UCSD-AML1 (cell line): Measurements from ENCODE around the gene CD1C.
"Not testable (repeated sequence)": the region's sequence is repeated elsewhere in the genome, so short reads cannot be mapped to it uniquely, and the experiment has no call there.

Experiments used
- DNase-seq: peaks from one replicate; lab custom pipeline; 2025; ENCODE audit not compliant: unreplicated experiment; lab: John Stamatoyannopoulos, UW

CD1C gene

DNA sequence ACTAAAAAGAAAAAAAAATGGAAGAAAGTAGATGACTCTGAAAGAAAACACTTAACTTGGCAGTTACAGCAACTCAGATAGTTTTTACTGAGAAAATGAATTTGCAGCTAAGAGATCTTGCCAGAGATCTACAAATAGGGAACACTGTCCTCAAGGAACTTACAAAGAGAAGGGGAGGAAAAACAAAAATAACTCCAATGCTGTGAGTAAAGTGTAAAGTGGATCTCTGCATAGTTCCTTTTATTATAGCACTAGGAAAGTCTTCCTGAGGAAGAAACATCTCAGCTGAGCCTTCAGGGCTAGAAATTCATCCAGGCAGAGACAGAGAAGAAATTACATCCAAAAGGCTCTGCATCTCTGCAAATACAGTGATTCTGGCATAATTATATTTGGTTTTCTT is 37.8 kb downstream of the CD1C start:
- no peak for DNase-seq

GRCh38 chr1:158328426-158328825 is 38.7 kb downstream of the CD1C start:
- no peak for DNase-seq

DNA sequence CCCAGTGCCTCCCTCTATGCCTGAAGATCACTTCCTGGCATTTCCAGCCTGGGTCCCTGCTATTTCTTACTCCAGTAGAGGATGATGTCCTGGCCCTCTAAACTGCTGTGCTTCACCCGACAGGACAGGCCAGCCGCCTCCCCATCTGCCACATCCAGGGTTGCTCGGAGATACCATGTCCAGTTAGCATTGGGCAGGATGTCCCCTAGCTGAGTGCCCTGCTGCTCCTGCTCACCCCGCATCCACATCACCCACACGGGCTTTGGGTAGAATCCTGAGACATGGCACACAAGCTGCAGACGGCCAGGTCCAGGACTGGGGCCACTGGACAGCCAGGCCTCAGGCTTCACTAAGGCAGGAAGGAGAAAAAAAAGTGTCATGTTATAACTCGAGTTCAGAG is 39.6 kb downstream of the CD1C start:
- no peak for DNase-seq

DNA sequence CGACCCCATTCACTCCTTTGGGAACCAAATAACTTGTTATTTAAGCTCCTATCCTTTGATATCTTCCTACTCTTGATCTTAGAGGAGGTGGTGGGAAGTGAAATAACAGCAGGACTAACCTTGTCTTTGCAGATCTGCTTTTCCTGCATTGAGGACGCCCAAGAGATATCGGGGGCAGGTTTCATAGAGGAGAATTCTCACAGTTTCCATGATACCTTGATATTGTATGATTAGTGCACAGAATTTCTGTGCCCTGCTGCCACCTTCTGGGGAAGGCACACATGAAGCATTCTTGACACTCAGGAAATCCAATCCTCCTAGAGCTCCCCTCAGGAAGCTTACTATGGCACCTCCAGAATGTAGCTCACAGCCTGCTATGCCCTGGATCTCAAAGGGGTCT is 40.0 kb downstream of the CD1C start:
- peak; percentile 26 for DNase-seq

DNA sequence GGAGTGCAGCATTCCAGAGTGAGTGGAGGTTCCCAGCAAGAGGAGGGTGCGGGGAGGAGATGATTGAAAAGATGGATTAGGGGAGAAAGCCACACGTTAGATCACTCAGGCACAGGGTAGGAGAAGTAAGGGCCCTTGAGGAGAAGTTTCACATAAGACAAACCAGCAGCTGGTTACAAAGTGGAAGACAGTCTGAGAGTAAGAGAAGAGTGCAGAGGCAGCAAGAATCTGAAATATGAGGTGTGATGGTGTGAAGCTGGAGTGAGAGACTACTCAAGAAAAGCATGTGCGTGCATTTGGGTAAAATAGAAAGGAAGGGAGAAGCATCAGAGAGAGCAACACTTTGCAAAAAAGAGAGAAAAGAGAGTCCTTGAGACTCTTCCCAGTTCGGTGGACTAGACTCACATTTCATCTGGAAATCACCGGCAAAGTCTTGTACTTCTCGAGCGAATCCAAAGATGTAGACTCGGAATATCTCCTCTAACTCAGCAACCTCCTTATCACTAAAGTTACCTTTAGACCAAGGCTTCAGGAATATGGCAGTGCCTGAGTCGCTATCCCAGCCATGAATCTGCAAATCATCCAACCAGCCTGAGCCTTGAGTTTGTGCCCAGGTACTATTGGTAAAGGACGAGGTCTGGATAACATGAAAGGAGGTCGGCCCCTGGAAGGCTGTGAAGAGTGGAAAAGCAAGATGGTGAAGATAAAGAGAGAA is 40.8 kb downstream of the CD1C start:
- no peak for DNase-seq

- no peak for DNase-seq
Measured at GRCh38 chr1:158331106-158331425, 41.3 kb downstream of the CD1C start.

- no peak for DNase-seq
Measured at GRCh38 chr1:158331481-158332150, 41.9 kb downstream of the CD1C start, which contains the start of gene CD1B. Gene CD1B (minus strand): TSS chr1:158331531. CDS start chr1:158331423, 108 bp downstream.

DNA sequence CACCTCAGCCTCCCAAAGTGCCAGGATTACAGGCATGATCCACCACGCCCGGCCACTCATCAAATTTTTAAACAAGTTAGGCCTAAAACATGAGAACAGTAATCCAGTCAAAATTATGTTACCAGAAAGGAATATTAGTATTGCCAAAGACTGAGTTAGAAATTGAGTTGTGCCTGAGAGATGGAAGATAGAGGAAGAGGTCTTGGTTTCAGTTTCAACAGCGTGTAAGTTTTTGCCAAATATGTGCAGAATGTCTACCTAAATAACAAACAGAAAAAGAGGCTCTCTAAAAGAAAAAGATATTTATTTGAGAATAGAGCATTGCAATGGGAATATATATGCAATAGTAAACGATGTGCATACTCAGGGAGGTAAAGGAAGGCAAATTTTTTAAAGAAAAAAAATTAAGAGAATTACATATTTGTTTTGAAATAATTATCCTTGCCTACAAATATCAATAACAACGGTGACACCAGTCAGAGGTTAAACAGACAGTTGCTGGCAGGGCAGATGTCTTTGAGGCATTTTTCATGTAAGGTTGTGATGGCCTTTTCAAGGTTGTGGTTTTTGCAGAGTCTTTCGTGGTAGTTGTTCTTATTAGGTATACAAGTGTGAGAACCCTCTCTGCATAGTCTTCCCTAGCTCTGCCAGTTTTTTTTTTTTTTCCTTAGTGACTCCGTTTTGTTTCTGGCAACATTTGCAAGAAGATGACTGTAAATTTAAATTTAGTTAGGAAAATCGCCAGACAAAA is 43.9 kb downstream of the CD1C start:
- no peak for DNase-seq

DNA sequence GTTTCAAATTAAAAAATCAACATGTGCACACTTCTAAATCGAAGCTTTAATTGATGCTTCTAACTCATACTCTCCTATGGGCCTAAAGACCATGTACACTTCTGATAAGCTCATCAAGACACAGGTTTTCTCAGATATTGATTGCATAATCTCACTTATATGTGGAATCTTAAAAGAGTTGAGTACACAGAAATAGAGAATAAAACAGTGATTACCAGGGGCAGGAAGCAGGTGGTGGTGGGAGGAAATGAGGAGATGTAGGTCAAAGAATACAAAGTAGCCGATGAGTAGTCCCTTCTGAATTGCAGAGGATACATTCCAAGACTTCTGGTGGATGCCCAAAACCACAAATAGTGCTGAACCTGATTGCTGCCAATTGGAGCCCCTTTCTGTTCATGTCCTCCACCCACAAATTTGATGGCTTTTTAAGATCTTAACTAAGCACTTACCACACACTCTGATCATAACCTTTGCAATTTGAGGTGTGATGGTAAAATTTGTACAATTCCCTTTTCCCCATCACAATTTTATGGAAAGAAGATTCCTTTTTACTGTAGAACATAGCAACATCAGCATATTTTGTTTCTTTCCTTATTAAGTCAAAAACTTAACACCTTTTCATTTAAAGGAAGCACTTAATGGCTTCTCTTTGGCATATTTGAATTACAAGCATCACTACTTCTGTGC is 44.9 kb downstream of the CD1C start:
- no peak for DNase-seq

GRCh38 chr1:158335213-158335532 is 45.5 kb downstream of the CD1C start:
- no peak for DNase-seq

GRCh38 chr1:158336413-158336812 is 46.7 kb downstream of the CD1C start:
- not testable (repeated sequence) for DNase-seq
